A673 (cell line): Measurements from ENCODE around the gene ADCYAP1R1. TPM values are rescaled to one million over a fixed set of nuclear protein-coding genes. Genes with fewer than 3 reads are reported as not detected.

Experiments
- BruUV-seq: library from RNA; stranded (reverse); fragments of 400-500 nt; replicated peaks from 2 replicates; lab custom pipeline; 2021; lab: Mats Ljungman, UMichigan
- CTCF ChIA-PET: fragments of 300-600 bp; sonication (Branson Sonifier 250); formaldehyde crosslinking; loops from one replicate; lab custom pipeline; 2022; ENCODE audit warnings: antibody characterized with exemption; lab: Charles Lee
- POLR2A ChIA-PET: fragments of 300-600 bp; sonication (Branson Sonifier 250); formaldehyde crosslinking; loops from one replicate; lab custom pipeline; 2022; ENCODE audit warnings: antibody characterized with exemption; ENCODE audit not compliant: low non-redundant PET; lab: Charles Lee
- DNase-seq: peaks from one replicate; pipeline ENCODE4 v3.0.0-alpha.2; 2015; ENCODE audit warnings: low spot score
- H3K27ac ChIP-seq: fragments of 200-600 bp; sonication (generic); 2 replicates; pipeline ENCODE4 v1.5.1; 2016; ENCODE audit warnings: mixed run types, low read depth, mild to moderate bottlenecking, mixed read lengths, antibody characterized with exemption, low read length; ENCODE audit not compliant: poor library complexity, severe bottlenecking
- H3K27me3 ChIP-seq: fragments of 200-600 bp; sonication (generic); replicated peaks from 2 replicates; pipeline ENCODE4 v1.6.1; 2017; ENCODE audit warnings: mixed run types, low read depth, mild to moderate bottlenecking, mixed read lengths, antibody characterized with exemption, low read length; ENCODE audit not compliant: insufficient read depth, poor library complexity
- H3K36me3 ChIP-seq: fragments of 200-600 bp; sonication (generic); 2 replicates; pipeline ENCODE4 v1.6.1; 2016; ENCODE audit warnings: mixed run types, mild to moderate bottlenecking, mixed read lengths, antibody characterized with exemption, low read length; ENCODE audit not compliant: insufficient read depth, poor library complexity, severe bottlenecking
- H3K4me1 ChIP-seq: fragments of 200-600 bp; sonication (generic); 2 replicates; pipeline ENCODE4 v1.6.1; 2017; ENCODE audit warnings: mixed run types, mild to moderate bottlenecking, mixed read lengths, antibody characterized with exemption, low read length; ENCODE audit not compliant: insufficient read depth, poor library complexity, severe bottlenecking
- H3K4me3 ChIP-seq: fragments of 200-600 bp; sonication (generic); 2 replicates; pipeline ENCODE4 v1.5.1; 2016; ENCODE audit warnings: low read depth, mixed run types, mild to moderate bottlenecking, mixed read lengths, low read length; ENCODE audit not compliant: poor library complexity, severe bottlenecking
- H3K9me3 ChIP-seq: fragments of 200-600 bp; sonication (generic); 2 replicates; pipeline ENCODE4 v1.6.1; 2016; ENCODE audit warnings: mixed run types, low read depth, mild to moderate bottlenecking, mixed read lengths, antibody characterized with exemption, low read length; ENCODE audit not compliant: poor library complexity, severe bottlenecking
- EZH2 ChIP-seq: fragments of 200-600 bp; sonication (generic); IDR thresholded peaks from 2 replicates; pipeline ENCODE4 v1.6.1; 2017; ENCODE audit warnings: borderline replicate concordance, low read depth, mild to moderate bottlenecking, mixed read lengths, antibody characterized with exemption, low read length; ENCODE audit not compliant: poor library complexity, severe bottlenecking
- intact Hi-C: fragments of 100-400 bp; cut with micrococcal nuclease; formaldehyde crosslinking; loops from one replicate; pipeline ENCODE4 v1.10.0; 2022; ENCODE audit not compliant: unreplicated experiment
- total RNA-seq: library from RNA; stranded (reverse); gene quantifications from 2 replicates; pipeline ENCODE4 v1.2.3, GENCODE V29; 2021
- TF ChIP-seq, protein P1 (sequence below): fragments of 300-800, 200-600 bp; sonication (generic); conservative IDR thresholded peaks from 2 replicates; pipeline ENCODE4 v1.5.1; 2017; ENCODE audit warnings: low read depth, mild to moderate bottlenecking, antibody characterized with exemption, low read length, moderate library complexity, mixed read lengths

The ADCYAP1R1 gene
- total RNA-seq, 1 experiment from 2014 or later, result not detected

DNA sequence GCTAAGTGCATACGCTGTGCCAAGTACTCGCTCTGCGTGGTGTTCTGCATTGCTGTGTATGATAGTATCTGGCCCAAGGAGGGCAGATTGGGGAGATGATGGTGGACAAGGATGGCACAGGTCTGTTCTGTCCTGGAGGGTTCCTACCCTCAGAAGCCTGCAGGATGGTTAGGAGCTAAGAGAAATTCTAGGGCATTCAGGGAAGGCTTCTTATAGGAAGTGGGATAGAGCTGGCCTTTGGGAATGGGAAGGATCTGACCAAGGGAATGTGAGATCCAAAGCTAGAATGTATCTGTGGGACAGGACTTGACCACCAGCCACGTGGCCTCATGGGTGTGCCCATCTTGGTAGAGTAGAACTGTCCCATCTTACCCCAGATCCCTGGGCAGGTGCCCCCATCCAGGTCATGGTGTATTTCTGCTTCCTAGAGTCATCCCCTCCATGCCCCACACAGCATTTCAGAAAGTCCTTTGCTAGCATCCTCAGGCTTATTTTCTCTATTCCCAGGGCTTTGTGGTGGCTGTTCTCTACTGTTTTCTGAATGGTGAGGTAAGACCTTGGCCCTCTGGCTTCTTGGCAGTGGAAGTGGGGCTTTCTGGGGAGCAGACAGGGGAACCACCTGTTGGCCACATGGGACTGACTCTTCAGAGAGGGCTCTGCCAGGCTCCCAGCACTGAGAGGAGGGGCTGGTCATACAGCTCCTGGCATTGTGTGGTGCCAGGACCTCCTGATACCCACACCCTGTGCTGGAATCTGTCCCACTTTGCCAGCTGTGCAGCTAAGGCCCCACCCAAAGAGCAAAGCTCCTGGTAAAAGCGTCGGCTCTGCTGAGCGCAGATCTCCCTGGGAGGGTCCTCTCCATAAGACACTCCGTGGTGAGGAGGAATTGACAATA is 52.5 kb downstream of the ADCYAP1R1 start:
- H3K9me3 ChIP-seq, result no peaks in the 10 kb centered on the region
- no TSS peak for BruUV-seq
- no peak overlapping the region for H3K27ac ChIP-seq
- CTCF ChIA-PET, result interaction anchor here (1.3 kb wide), 1 partner anchor 18 kb away, joined by 3 read pairs; no protein-coding TSS in a partner anchor
- intact Hi-C loops, result no loop called here
- no peaks in the 10 kb centered on the region for H3K4me1 ChIP-seq
- no peak for DNase-seq
- no peaks in the 10 kb centered on the region for H3K36me3 ChIP-seq
- H3K27me3 ChIP-seq, result peaks cover 4% of the 10 kb centered on the region
- H3K4me3 ChIP-seq, result no peak overlapping the region
- TF ChIP-seq EZH2, result no peak
- TF ChIP-seq, protein P1, sequence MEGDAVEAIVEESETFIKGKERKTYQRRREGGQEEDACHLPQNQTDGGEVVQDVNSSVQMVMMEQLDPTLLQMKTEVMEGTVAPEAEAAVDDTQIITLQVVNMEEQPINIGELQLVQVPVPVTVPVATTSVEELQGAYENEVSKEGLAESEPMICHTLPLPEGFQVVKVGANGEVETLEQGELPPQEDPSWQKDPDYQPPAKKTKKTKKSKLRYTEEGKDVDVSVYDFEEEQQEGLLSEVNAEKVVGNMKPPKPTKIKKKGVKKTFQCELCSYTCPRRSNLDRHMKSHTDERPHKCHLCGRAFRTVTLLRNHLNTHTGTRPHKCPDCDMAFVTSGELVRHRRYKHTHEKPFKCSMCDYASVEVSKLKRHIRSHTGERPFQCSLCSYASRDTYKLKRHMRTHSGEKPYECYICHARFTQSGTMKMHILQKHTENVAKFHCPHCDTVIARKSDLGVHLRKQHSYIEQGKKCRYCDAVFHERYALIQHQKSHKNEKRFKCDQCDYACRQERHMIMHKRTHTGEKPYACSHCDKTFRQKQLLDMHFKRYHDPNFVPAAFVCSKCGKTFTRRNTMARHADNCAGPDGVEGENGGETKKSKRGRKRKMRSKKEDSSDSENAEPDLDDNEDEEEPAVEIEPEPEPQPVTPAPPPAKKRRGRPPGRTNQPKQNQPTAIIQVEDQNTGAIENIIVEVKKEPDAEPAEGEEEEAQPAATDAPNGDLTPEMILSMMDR, result no peak
- POLR2A ChIA-PET, result no interaction called here

- TF ChIP-seq, protein P1, result no peak
- TF ChIP-seq EZH2, result no peak
- Histone ChIP-seq H3K4me1 (no peaks in the 10 kb centered on the region), H3K9me3 (no peaks in the 10 kb centered on the region), H3K27me3 (peaks cover 4% of the 10 kb centered on the region), H3K4me3 (no peak overlapping the region), H3K27ac (no peak overlapping the region), H3K36me3 (no peaks in the 10 kb centered on the region)
- BruUV-seq, result no TSS peak
- POLR2A ChIA-PET, result no interaction called here
- intact Hi-C loops, result no loop called here
- CTCF ChIA-PET, result no interaction called here
- no peak for DNase-seq
Observed at GRCh38 chr7:31105256-31105950, 53.3 kb downstream of the ADCYAP1R1 start.

DNA sequence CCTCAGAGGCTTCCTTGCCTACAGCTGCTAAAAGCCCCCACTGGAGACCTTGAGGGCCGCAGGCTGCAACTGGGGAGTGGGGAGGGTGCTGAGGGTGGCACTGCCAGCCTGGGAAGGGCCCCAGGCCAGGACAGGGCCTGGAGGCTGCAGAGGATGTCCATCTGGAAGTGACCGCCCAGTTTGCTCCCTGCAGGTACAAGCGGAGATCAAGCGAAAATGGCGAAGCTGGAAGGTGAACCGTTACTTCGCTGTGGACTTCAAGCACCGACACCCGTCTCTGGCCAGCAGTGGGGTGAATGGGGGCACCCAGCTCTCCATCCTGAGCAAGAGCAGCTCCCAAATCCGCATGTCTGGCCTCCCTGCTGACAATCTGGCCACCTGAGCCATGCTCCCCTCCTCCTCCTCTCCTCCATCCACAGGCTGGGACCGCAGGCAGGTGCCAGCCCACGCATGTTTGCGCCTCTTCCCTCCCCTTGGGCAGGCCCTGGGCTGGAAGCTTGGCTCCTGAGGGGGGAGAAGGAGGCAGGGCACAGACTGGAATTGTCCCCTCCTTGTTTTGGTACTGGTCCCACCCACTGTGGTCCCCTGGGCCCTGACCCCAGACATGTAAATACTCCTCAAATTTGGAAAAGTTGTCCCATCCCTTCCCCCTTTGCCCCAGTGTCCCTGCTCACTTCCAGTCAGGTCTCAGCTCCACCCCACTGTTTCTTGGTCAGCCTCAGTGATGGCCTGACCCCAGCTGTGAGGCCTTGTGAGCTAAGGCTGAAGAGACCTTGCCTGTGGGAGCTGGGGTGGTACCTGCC is 54.4 kb downstream of the ADCYAP1R1 start:
- Histone ChIP-seq H3K36me3 (no peaks in the 10 kb centered on the region), H3K4me3 (no peak overlapping the region), H3K9me3 (no peaks in the 10 kb centered on the region), H3K27ac (no peak overlapping the region), H3K4me1 (no peaks in the 10 kb centered on the region), H3K27me3 (peaks cover 4% of the 10 kb centered on the region)
- POLR2A ChIA-PET, result no interaction called here
- TF ChIP-seq, protein P1, result no peak
- TF ChIP-seq EZH2, result no peak
- no TSS peak for BruUV-seq
- intact Hi-C loops, result no loop called here
- CTCF ChIA-PET, result no interaction called here
- DNase-seq, result no peak
